ENCODE measurements around the gene ZNF428. TPM values are rescaled to one million over a fixed set of nuclear protein-coding genes. Genes with fewer than 3 reads are reported as not detected.
"Not testable (repeated sequence)": the region's sequence is repeated elsewhere in the genome, so short reads cannot be mapped to it uniquely, and the experiment has no call there.

Gene ZNF428
- total RNA-seq, 1 experiment from 2014 or later, result 64.1 TPM

DNA sequence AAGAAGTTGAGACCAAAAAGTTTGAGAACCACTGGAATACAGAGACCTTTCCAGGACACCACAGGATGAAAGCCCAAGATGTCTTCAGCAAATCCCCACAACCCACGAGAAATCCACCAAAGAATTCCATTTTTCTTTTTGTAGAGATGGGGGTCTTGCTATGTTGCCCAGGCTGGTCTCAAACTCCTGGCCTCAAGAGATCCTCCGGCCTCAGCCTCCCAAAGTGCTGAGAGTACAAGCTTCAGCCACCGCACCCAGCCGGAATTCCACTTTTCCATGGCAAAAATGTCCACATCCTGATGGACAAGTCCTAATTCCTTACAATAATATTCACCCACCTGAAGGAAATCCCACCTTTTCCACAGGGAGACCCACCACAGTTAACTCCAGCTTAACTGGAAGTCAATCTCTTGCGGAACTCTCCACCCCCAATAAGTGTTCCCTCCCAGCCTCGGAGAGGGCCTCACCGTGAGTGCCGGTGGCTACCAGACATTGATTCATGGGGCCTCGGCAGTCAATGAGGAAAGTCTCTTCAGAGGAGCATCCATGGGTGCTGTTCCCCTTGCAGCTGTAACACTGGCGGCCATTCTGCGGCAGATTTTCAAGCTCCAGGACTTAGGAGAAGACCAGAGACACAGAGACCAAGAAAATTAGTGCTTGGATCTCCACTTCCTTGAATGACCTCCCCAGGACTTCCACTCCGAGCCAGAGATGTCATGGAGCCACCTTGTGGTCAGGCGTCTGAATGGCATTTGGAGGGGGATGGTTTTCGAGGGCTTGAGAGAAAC, 32.5 kb upstream of the ZNF428 start:
- peak; percentile 48 to 61 for DNase-seq (ENCODE audit: low read depth in 1 of 2, low spot score in 2 of 2)
- Histone ChIP-seq H3K4me1 (replicated peaks) (no peaks in the 10 kb centered on the region), H3K27ac (no peak overlapping the region), H3K9me3 (replicated peaks) (no peaks in the 10 kb centered on the region), H3K27me3 (replicated peaks) (no peaks in the 10 kb centered on the region), H3K4me3 (no peak overlapping the region), H3K36me3 (peaks cover 35% of the 10 kb centered on the region)

DNA sequence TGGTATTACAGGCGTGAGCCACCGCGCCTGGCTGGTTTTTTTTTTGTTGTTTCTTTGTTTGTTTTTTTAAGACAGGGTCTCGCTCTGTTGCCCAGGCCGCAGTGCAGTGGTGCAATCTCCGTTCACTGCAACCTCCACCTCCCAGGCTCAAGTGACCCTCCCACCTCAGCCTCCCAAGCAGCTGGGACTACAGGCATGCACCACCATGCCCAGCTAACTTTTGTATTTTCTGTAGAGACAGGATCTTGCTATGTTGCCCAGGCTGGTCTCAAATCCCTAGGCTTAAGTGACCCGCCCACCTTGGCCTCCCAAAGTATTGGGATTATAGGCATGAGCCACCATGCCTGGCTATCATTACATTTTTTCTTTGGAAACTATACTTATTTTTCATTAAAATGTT, 30.8 kb upstream of the ZNF428 start:
- H3K4me3 ChIP-seq; DNase-seq (ENCODE audit: low read depth in 1 of 2, low spot score in 2 of 2); H3K4me1 ChIP-seq (replicated peaks); H3K27me3 ChIP-seq (replicated peaks); H3K9me3 ChIP-seq (replicated peaks); H3K27ac ChIP-seq: not testable (repeated sequence)
- peaks cover 29% of the 10 kb centered on the region for H3K36me3 ChIP-seq

DNA sequence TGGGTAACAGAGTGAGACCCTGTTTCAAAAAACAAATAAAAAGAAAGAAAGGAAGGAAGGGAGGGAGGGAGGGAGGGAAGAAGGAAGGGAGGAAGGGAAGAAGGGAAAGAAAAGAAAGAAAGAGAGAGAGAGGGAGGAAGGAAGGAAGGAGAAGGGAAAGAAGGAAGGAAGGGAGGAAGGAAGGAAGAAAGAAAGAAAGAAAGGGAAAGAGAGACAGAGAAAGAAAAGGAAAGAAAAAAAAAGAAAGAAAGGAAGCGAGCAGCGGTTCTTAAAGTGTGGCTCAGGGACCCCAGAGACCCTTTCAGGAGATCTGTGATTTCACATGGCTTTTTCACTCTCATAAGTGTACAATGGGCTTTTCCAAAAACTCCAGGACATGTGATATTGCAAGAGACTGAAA, 30.1 kb upstream of the ZNF428 start:
- Histone ChIP-seq H3K4me1 (replicated peaks) (no peaks in the 10 kb centered on the region), H3K36me3 (peaks cover 23% of the 10 kb centered on the region), H3K27me3 (replicated peaks) (no peaks in the 10 kb centered on the region), H3K4me3 (no peak overlapping the region), H3K27ac (no peak overlapping the region), H3K9me3 (replicated peaks) (no peaks in the 10 kb centered on the region)
- no peak for DNase-seq (ENCODE audit: low read depth in 1 of 2, low spot score in 2 of 2)

DNA sequence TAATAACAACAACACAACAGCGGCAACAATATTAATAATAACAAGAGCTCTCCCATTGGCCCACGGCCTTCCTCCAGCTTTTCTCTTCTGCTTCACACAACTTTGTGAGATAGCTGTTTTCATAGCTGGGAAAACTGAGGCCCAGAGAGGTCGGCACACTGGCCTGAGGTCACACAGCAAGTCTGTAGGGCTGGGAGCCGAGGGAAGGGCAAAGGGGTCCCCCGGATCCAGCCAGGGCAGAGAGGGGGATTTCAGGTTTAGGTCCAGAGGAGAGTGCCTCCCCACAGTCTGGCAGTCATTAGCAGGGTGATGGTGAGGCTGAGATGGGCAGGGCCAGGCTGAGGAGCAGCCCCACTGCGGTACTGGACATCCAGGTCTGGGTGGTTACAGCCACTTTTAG, 29.2 kb upstream of the ZNF428 start:
- DNase-seq (ENCODE audit: low read depth in 1 of 2, low spot score in 2 of 2), result no peak
- H3K27ac ChIP-seq, result no peak overlapping the region
- no peak overlapping the region for H3K4me3 ChIP-seq
- peaks cover 19% of the 10 kb centered on the region for H3K36me3 ChIP-seq
- H3K27me3 ChIP-seq (replicated peaks), result no peaks in the 10 kb centered on the region
- no peaks in the 10 kb centered on the region for H3K9me3 ChIP-seq (replicated peaks)
- H3K4me1 ChIP-seq (replicated peaks), result no peaks in the 10 kb centered on the region

DNA sequence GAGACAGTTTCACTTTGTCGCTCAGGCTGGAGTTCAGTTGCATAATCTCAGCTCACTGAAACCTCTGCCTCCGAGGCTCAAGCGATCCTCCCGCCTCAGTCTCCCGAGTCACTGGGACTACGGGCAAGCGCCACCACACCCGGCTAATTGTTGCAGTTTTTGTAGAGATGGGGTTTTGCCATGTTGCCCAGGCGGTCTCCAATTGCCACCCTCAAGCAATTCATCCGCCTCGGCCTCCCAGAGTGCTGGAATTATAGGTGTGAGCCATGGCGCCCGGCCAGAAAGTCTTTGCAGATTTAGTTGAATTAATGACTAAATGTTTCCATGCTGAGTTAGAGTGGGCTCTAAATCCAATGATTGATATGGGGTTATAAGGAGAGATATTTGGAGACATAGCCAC, 24.8 kb upstream of the ZNF428 start:
- no peak for DNase-seq (ENCODE audit: low read depth in 1 of 2, low spot score in 2 of 2)

DNA sequence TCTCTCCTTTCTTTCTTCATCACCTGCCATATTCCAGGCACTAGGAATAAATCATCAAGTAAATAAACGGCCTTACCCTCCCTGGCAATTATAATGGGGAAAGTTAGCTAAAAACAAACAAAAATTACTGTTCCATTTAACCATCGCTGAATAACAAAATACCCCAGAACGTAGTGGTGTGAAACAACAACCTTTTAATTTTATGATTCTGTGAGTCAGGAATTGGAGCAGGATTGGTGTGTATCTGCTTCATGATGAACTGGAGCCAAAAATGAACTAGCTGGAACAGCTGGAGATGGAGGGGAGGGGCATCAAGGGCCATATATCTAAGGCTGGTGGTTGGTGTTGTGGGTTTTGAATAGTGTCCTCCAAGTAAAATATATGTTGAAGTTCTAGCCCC, 23.9 kb upstream of the ZNF428 start:
- Histone ChIP-seq H3K27me3 (replicated peaks) (peaks cover 22% of the 10 kb centered on the region), H3K4me1 (replicated peaks) (peaks cover 7% of the 10 kb centered on the region)

More for the DNA sequence above, 24.8 kb upstream of the ZNF428 start:
- peaks cover 7% of the 10 kb centered on the region for H3K4me1 ChIP-seq (replicated peaks)
- H3K27me3 ChIP-seq (replicated peaks), result peaks cover 13% of the 10 kb centered on the region
- H3K27ac ChIP-seq, result no peak overlapping the region
- no peak overlapping the region for H3K4me3 ChIP-seq
- no peaks in the 10 kb centered on the region for H3K9me3 ChIP-seq (replicated peaks)
- peaks cover 9% of the 10 kb centered on the region; the same call in 1 of the 2 replicates for H3K36me3 ChIP-seq

DNA sequence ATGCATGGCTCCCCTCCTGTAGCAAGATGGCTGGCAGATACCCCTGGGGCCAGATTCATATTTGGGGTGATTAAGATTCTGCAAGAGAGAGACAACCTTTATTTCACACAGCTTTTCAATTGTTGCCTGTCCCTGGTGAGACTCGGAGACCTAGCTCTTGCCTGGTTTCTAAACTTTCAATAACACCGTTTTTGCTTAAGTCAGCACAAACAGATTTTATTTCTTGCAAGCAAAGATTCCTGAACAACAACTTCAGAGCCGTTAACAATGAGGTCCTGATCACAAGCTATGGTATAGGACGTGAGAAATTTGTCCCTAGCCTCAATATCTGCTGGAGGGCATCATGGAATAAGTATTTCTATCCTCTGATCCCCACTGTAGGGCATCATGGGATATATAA, 23.1 kb upstream of the ZNF428 start:
- Histone ChIP-seq H3K36me3 (no peaks in the 10 kb centered on the region), H3K4me3 (no peak overlapping the region), H3K4me1 (replicated peaks) (peaks cover 7% of the 10 kb centered on the region), H3K27me3 (replicated peaks) (peaks cover 30% of the 10 kb centered on the region), H3K9me3 (replicated peaks) (no peaks in the 10 kb centered on the region), H3K27ac (no peak overlapping the region)
- DNase-seq (ENCODE audit: low read depth in 1 of 2, low spot score in 2 of 2), result no peak

More for the DNA sequence above, 23.9 kb upstream of the ZNF428 start:
- Histone ChIP-seq H3K9me3 (replicated peaks) (no peaks in the 10 kb centered on the region), H3K4me3 (no peak overlapping the region), H3K27ac (no peak overlapping the region), H3K36me3 (peaks cover 2% of the 10 kb centered on the region; the same call in 1 of the 2 replicates)
- no peak for DNase-seq (ENCODE audit: low read depth in 1 of 2, low spot score in 2 of 2)

DNA sequence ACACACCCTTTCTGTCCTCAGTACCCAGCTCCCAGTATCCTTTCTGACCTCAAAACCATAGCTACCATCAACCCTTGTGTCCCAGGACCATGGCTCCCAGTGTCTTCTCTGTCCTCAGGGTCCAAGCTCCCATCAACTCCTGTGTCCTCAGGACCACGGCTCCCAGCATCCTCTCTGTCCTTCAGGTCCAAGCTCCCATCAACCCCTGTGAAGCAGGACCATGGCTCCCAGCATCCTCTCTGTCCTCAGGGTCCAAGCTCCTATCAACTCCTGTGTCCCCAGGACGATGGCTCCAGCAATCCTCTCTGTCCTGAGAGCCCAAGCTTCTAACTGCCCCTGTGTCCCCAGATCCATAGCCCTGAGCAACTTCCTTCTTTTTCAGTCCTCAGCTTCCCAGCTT, 21.9 kb upstream of the ZNF428 start:
- Histone ChIP-seq H3K4me1 (replicated peaks) (peaks cover 7% of the 10 kb centered on the region), H3K27me3 (replicated peaks) (peaks cover 37% of the 10 kb centered on the region), H3K4me3 (no peak overlapping the region), H3K9me3 (replicated peaks) (no peaks in the 10 kb centered on the region), H3K27ac (no peak overlapping the region), H3K36me3 (no peaks in the 10 kb centered on the region)
- DNase-seq (ENCODE audit: low read depth in 1 of 2, low spot score in 2 of 2), result no peak

DNA sequence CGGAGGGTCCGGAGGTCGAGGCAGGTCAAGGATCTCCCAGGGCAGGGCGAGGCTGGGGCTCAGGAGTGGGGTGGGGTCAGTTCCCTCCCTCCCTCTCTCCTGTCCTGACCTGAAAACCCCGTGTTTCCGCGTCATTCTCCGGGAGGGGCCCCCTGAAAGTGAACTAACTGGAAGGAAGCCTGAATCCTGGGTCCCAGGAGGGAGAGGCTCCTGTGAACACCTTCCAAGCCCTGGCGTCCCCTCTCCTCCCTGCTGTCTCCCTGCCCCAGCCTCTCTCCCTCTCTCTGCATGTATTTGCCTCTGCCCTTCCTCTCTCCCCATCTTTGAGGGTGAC, 21.0 kb upstream of the ZNF428 start:
- no peak for DNase-seq (ENCODE audit: low read depth in 1 of 2, low spot score in 2 of 2)
- no peak overlapping the region for H3K27ac ChIP-seq
- H3K27me3 ChIP-seq (replicated peaks), result peaks cover 37% of the 10 kb centered on the region
- H3K4me1 ChIP-seq (replicated peaks), result peaks cover 7% of the 10 kb centered on the region
- no peaks in the 10 kb centered on the region for H3K36me3 ChIP-seq
- H3K9me3 ChIP-seq (replicated peaks), result no peaks in the 10 kb centered on the region
- H3K4me3 ChIP-seq, result no peak overlapping the region

DNA sequence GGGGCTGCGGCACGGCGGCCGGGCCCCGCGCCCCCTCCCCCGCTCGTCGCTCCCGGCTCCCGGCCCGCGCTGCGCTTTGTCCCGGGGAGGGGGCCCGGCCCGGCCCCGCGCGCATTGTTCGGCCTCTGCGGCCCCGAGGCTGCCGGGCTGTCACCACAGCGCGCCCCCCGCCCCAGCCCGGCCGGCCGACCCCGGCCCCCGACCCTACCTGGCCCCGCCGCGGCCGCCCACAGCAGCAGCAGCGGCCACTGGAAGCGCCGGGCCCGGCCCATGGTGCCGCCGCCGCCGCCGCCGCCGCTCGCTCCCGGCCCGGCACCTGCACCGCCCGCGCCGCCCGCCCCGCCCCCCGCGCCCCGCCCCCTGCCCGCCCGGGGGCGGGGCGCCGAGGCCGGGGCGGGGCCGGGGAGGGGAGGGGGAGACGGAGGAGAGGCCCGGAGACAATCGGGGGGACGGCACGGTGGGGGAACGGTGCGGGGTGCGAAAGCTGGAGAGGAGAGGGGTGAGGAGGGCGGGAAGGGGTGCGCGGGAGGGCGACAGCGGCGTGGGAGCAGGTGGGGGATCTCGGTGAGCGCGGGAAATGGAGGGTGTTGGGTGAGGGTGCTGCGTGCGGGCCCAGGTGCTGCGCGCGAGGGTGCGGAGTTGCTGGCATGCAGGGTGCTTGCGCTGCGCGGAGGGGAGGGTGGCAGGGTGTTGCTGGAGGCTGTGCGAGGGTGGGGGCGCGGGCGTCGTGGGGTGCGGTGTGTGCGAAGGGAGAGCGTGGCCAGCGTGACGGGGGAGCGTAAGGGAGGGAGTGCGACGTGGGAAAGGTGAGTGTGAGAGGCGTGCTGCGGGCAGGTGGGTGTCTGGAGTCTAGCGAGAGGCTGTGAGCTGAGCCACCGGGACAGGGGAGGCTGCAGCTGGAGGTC, 20.3 kb upstream of the ZNF428 start, which contains the start of gene CADM4:
Gene CADM4 (minus strand): TSS at position 332 of the 905 bp plus-strand sequence. CDS start 60 bp downstream, at position 272.
- no peak for DNase-seq (ENCODE audit: low read depth in 1 of 2, low spot score in 2 of 2)
- Histone ChIP-seq H3K4me3 (no peak within 1 kb of the TSS), H3K27me3 (replicated peaks) (peaks cover 41% of the 10 kb centered on the region), H3K27ac (no peak within 1 kb of the TSS), H3K4me1 (replicated peaks) (peaks cover 7% of the 10 kb centered on the region), H3K36me3 (no peaks in the 10 kb centered on the region), H3K9me3 (replicated peaks) (no peaks in the 10 kb centered on the region)

DNA sequence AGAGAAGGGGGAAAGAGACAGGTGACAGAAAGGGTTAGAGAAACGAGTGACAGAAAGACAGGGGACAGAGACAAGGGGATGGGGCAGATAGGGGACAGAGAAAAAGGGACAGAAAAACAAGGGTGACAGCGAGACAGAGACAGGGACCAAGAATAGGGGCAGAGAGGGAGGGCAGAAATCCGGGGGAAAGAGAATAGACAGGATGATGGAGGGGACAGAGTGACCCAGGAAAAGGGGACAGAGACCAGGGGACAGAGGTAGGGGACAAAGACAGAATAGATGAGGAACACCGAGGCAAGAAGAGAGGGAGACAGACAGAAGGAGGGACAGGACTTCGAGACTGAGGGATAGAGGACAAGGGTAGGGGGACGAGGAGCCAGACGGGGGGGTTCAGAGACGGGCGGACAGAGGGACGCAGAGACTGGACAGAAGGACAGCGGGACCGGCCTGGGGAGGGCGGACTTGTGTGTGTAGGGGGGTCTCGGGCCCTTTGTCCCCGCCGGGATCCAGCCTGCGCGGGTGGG, 19.6 kb upstream of the ZNF428 start:
- Histone ChIP-seq H3K27me3 (replicated peaks) (peaks cover 44% of the 10 kb centered on the region), H3K4me3 (no peak overlapping the region)

DNA sequence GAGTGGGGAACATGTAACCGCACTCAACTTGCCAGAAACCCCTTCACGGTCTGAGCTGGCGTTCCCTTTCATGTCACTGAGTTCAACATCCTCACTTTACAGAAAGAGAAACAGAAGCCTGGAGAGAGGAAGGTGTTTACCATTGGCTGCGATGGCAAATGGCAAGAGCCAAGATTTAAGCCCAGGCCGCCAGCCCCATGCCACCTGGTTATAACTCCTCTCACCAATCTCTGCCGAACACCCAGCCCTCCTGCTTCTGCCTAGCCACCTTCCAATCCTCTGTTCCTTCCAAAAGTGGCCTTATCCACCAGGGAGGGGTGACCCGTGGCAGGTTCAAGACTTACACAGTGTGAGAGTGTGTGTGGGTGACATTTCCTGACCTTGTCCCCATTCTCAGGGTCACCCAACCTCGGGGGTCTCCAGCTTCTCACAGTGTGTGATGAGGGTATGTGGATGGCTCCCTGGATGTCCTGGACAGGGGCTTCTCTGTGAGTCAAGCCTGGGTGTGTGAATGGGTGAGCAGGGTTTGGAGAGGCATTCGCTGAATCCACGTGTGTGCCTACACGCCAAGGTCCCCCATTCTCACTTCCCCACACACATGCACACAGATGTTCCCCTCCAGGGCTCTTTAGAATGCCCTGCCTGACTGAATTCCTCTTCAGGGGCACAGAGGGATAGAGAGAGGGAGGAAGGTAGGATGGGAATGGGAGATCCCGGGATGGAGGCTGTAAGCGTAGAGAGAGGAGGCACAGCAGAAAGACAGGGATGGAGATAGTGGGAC, 19.0 kb upstream of the ZNF428 start:
- Histone ChIP-seq H3K4me3 (no peak overlapping the region), H3K27me3 (replicated peaks) (peaks cover 46% of the 10 kb centered on the region), H3K9me3 (replicated peaks) (no peaks in the 10 kb centered on the region), H3K4me1 (replicated peaks) (peaks cover 7% of the 10 kb centered on the region), H3K27ac (no peak overlapping the region), H3K36me3 (no peaks in the 10 kb centered on the region)
- no peak for DNase-seq (ENCODE audit: low read depth in 1 of 2, low spot score in 2 of 2)

More for the DNA sequence above, 19.6 kb upstream of the ZNF428 start:
- Histone ChIP-seq H3K36me3 (no peaks in the 10 kb centered on the region), H3K27ac (no peak overlapping the region), H3K4me1 (replicated peaks) (peaks cover 7% of the 10 kb centered on the region), H3K9me3 (replicated peaks) (no peaks in the 10 kb centered on the region)
- no peak for DNase-seq (ENCODE audit: low read depth in 1 of 2, low spot score in 2 of 2)

DNA sequence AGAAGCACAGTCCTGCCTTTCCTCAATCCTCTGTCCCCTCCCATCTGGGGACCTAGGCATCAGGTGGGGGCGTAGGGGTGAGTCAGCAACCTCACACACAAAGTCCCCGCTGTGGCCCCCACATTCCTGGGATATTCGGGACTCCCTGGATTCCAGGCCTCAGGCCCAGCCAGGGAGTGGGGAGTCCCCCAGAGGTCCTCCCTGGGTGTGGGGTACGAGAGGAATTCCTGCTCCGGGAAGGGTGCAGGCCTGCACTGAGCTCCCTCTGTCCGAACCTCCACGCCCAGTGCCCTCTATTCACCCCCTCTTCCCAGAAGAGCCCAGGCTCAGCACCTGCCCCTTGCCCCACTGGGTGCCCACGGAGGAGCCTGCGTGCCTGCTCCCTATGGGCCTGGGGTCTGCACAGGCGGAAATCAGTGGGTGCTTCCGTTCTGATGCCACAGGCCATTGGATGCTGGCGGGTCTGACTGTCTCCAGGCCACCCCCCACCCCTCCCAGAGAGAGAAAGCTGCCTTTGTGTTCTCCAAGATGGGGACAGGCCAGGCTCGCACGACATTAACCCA, 16.8 kb upstream of the ZNF428 start:
- peaks cover 50% of the 10 kb centered on the region for H3K27me3 ChIP-seq (replicated peaks)
- no peak for DNase-seq (ENCODE audit: low read depth in 1 of 2, low spot score in 2 of 2)

More for the DNA sequence above, 16.8 kb upstream of the ZNF428 start:
- no peaks in the 10 kb centered on the region for H3K9me3 ChIP-seq (replicated peaks)
- H3K4me3 ChIP-seq, result no peak overlapping the region
- H3K27ac ChIP-seq, result no peak overlapping the region
- H3K4me1 ChIP-seq (replicated peaks), result peaks cover 7% of the 10 kb centered on the region
- no peaks in the 10 kb centered on the region for H3K36me3 ChIP-seq
